GM18909 (cell line): Measurements from ENCODE around the gene SRCIN1.

Source experiments
- ATAC-seq: cut with Tn5 transposase; IDR thresholded peaks from one replicate; pipeline ENCODE4 v1.9.1; 2021; ENCODE audit warnings: mild to moderate bottlenecking; ENCODE audit not compliant: unreplicated experiment, poor library complexity

SRCIN1 gene

DNA sequence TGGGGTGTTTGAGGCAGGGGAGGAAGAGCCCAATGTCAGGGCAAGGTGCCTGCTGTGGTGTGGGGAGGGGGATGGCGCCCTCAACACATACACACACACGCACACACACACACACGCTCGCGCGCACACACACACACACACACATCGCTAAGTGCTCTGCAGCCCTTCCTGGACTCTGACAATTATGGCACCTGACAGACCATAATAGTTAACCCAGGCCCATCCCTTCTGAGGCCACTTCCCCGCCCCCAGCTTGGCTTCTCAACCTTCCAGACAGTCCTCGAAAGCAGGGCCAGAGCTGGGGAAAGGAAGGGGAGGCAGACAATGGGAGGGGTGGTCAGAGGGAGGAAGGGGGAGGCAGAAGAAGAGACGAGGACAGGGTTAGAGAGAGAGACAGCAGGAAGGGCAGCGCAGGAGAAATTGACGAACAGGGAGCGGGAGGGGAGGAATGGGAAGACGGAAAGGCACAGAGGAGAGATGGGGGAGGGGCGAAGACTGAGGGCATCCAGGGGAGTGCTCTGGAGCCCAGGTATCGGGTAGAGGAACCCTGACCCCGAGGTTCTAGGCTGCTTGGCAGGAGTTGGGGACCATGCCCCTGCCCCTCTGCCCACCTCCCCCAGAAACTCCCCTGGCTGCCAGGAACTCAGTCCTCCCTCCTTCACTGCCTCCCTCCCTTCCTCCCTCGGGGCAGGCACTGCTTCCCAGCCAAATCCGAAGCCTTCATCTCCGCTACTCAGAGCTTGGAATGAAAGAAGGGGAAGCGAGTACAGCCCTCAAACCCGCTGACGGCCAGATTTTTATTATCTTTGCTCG, 4.0 kb downstream of the SRCIN1 start:
- ATAC-seq: no peak

DNA sequence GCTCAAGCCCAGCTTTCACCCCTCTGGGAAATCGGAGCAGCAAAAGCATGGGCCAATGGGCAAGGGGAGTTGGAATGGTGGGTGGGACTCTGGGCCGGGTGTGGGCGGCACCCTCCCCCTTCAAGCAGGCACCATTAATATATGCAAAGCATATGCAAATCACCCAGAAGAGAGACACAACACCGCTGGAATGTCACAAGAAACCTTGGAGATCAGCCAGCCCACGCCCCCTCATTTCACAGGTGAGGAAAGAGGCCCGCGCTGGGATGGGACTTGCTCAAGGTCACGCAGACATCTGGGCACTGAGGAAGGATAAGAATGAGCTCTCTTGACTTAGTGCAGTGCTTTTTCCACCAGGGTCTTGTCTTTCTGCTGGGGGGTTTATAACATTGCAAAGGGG, 4.8 kb downstream of the SRCIN1 start:
- ATAC-seq: no peak

DNA sequence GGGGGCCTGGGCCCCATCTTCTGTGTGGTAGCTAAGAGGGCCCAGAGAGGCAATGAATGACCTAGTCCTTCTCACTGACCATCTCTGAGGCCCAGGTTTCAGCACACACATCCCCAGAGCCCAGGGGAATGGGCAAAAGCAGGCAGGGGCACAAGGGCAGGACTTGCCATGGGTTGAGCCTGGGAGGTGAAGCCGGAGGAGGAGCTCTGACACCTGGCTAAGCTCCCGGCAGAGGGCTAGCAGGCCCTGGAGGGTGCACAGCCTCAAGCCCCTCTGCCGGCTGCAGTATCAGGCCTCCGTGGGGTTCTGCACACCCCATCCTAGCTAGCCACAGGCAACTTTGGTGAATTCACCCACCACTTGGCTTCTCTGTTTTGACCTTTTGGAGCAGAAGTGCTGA, 5.3 kb downstream of the SRCIN1 start:
- no peak for ATAC-seq

DNA sequence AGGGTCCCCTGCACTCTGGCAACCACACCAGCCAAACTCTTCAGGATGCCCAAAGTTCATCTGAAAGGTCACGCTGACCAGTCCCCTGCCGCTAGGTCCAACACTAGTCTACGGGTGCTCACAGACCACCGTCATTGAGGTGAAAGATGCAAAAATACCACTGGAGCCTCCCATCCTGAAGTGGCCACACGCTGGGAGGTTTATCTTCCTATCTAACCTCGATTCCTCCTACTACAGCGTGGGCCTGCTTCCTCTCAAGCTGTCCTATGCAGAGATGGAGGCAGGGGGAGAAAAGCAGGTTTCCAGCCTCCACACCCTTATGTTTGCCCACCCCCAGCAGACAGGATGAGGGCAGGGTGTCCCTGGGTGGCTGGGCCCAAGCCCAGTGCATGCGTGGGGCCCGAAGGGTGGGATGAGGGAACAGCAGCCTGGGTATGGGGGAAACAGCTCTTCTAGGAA, 6.3 kb downstream of the SRCIN1 start:
- no peak for ATAC-seq

DNA sequence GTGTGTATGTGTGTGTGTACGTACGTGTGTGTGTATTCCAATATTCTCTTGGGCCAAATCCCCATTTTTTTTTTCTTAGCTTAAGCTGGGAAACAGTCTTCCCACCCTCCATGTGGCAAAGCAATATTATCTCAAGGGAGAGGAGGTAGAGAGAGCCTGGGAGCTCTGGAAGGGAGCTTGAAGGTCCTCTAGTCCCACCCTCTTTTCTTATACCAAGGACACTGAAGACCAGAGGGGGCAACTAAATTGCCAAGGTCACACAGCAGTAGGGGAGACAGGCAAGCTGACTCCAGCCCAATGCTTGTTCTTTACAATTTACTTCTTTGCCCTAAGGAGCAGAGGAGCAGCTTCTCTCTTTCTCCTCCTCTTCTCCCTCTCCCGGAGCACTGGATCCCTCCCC, 6.8 kb downstream of the SRCIN1 start:
- ATAC-seq: no peak

DNA sequence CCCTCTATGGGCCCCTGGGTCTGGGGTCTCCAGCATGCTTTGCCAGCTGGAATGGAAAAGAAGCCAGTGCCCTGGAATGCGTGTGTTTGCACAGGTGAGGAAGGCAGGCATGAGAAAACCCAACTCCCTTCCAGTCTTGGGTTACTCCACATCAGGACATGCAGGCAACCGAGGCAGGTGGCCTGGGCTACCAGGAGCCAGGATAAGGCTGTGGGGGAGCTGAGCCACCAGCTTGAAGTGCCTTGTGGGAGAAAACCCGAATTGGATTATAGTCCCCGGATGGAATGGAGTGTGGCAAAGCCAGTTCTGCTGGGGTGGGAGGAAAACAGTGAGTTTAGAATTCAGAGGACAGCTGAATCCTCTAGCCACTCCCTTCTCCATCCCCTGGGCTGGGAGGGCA, 7.2 kb downstream of the SRCIN1 start:
- no peak for ATAC-seq

DNA sequence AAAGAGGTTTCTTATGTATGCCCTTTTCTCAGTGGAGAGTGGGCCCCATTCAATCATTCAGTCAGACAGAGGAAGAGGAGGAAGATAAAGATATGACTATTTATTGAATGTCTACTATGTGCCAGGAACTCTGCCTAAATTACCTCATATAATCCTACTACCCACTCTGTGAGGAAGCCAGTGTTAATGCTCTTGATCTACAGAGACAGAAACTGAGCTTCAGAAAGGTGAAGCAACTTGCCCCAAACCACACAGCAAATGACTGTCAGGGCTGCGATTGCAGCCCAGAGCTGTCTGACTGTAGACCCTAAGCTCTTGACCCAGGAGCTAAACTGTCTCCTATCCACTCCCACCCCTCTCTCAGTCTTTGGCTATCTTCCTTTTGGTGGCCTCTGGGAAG, 8.4 kb downstream of the SRCIN1 start:
- no peak for ATAC-seq

DNA sequence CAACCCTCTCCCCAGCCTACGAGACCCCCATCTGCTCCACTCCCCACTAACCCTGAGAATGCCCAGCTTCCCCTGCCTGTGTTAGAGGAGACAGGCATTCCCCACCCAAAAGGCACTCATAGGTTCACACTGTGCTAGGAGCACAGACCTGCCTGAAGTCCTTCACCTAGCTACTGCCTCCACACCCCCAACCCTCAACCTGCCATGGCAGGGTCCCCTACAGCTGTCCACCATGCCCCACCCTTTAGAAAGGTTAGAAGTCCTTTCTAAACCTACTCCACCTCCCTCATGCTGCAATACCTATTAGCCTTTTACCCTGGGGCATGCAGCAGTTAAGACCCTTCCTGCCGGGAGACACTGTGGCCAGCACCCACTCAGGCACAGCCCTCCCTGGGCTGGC, 9.1 kb downstream of the SRCIN1 start:
- ATAC-seq: no peak

DNA sequence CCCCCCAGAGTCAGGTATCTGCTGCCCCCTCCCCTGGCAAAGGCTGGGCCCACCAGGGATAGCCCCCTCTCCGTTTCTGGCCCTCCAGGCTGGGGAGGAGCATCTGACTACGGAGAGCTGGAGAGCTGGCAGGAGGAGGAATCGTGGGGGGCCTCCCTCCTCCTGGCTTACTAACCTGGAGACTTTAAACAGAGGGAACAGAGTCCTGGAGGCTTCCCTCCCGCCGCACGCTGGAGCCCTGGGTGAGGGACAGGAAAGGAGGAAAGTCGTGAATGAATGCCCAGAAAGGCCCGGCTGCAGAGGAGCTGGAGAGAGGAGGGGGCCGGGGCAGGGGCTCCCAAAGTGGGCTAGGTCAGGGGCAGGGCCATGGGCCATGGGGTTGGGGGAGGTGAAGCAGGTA, 9.9 kb downstream of the SRCIN1 start:
- no peak for ATAC-seq

DNA sequence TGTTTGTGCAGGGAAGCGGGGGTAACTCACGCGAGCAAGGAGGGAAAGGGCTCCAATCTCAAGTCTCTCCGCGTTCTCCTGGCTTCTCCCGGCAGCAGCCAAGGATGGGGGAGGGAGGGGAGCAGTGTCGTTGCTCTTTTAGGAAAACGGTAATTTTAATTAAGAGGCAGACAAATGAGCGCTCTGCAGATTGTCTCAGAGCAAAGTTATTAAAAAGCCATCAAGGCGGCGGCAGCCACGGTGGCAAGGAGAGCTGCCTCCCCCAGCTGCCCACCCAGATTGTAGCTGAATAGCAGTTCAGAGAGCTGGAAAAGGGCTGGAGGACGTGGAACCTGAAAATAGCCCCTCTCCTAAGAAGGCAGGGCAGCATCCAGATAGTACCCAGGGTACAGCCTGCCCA, 11.6 kb downstream of the SRCIN1 start:
- ATAC-seq: no peak

DNA sequence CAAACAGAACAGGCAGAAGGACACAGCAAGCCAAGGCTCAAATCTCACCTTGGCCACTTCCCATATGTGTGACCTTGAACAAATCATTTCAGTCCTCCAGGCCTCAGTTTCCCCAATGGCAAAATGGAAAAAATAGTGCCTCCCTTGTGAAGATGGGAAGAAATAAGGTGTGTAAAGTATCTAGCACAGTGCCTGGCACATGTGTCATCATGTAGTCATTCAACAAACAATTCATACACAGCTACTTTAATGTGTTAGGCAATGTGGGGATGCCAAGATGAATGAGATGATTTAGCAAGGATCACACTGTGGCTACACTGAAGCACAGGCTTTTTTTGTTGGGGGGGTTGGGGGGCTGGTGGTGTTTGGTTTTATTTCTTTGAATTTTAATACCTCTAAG, 13.3 kb downstream of the SRCIN1 start:
- no peak for ATAC-seq

DNA sequence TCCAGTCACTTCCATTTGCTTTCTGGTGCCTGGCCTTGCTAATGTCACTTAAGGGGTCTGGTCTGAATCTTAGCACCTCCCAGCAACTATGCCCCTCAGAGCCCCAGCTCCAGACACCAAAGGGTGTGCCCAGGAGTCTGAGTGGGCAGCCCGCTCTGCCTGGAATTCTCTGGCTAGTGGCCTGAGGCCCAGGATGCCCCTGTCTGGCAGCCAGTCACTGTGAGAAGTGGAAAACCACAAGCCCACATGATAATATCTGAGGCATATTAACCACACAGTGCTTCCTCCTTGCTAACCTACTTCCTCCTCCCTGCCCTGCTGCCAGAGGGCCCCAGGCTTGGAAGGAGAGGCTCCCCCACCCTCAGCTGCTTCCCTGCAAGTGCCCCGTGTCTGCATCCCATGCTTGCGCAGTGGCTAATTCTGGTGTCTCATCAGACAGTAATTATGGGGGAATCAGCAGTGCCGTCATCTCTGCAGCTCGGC, 14.0 kb downstream of the SRCIN1 start:
- no peak for ATAC-seq

DNA sequence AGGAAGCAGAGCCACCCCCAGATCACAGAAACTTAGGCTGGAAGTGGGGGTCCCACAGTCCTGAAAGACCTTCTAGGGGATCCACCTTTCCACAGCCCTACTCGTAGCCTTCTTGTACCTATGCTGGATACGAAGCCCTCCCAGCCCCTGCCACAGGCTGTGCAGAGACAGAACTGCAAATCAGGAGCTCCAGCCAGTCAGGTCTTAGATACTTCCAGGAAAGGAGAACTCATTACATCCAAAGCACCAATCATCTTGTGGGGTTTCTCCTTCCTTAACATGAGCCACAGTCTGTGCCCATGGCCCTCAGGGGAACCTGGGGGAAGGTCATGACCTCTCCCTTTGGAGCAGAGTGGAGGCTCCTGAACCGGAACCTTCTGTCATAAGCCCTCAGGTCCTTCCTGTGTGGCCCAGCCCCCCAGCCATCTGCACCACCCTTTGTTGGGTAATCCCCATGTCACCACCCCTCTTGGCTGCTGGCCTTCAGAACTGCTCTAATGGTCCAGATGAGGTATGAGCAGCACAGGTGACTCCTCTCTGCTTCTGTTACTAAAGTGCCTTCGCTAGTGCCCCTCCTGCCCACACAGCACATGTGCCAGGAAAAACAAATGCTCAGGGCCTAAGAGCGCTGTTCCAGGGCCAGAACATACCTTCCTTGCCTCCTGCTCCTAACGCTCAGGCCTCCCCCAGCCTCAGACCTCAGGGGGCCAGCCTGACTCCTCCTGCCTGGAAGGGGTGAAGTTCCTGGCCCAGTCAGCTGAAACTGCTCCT, 14.6 kb downstream of the SRCIN1 start:
- no peak for ATAC-seq

DNA sequence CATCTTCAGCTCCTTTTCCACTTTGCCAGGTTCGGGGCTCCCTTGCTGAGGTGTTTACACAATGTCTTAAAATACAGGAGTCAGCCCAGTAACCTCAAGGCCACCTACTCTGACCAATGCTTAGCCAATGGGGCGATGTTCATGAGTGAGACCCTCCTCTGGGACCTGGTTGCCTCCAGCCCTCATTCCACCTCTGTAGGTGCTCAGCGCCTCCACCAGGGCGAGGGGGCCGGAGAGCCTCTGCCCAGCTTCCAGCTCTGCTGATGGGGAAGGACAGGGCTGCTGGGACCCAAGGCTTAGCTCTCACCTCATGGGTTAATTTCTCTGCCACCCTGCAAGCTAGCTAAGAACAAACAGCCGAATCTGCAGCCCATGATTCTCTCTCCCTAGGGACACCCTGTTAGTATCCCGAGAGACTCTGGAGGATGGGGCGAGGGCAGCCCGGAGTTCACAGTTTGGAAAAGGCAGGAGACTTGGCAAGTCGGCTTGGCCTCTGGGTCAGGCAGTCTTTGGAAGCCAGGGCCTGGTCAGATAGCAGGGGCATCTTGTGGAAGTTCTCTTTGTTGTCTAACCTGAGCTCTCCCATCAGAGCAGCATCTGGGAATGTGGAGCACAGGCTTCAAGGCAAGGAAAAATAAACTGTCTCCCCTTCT, 16.2 kb downstream of the SRCIN1 start:
- no peak for ATAC-seq

DNA sequence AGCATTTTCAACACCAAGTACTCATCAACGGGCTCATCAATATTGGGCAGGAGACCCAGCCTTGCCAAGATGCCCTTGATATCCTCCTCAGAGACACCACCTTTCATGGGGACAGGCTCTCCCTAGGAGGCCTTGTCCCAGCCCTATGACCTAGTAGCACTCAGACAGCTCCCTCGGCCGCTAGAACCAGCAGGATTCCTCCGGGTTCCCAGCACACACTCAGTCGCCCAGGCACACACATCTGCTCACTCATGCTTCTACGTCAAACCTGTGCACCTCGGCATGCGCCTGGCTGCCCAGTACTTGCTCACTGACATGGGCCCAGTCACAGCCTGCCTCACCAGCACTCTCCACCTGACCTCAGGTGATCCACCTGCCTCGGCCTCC, 17.0 kb downstream of the SRCIN1 start:
- no peak for ATAC-seq

DNA sequence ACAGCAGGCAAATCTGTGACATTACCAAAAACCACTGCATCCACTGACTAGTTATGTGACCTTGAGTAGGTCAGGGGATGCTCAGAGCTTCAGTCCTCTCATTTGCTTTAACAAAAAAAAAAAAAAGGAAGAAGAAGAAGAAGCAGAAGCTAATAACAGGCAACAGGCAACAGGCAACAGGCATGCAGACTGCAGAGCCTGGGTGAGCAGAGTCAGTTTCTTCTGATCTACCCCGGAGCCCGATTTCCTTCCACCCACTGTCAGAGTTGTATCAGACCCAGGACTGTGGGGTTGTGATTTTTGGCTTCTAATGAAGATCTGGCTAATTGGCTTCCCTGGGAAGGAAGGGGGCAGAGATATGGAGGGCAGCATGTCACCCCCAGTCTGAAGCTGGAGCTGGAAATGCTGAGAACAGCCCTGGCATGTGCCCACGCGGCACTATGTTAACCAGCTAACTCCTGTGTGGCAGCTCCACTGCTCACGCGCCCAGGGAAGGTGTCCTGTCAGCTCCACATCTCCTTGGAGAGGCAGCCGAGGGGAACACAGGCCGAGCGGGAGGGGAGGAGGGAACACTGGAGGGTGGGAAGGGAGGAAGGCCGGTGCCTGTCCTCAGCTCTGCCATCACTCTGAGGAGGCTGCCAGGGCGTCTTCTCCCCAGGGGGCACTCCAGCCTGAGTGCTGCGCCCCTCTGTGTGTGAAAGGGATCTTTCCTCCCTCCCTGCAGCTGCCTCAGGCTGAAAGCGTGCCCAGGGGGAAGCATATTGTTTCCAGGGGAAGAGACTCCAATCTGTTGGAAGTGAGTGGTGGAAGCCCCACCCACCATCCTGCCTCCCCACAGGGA, 17.6 kb downstream of the SRCIN1 start:
- ATAC-seq: no peak

DNA sequence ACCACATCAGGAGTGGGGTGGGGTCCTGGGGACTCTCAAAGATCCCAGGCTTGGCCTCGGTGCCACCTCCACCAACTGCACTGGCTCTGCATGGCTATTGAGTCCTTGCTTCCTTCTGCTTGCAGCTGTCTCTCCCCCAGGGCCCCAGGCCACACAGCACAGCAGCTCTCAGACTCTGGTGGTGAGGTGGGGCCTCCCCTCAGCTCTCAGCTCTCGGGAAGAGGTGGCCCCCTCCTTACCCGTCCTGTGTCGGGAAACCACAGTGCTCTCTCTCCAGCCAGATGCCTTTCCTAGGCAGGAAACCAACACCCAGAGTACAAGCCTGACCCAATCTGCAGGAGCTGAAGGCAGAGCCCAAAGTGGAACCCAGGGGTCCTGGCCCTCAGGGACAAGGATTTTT, 18.5 kb downstream of the SRCIN1 start:
- ATAC-seq: no peak

DNA sequence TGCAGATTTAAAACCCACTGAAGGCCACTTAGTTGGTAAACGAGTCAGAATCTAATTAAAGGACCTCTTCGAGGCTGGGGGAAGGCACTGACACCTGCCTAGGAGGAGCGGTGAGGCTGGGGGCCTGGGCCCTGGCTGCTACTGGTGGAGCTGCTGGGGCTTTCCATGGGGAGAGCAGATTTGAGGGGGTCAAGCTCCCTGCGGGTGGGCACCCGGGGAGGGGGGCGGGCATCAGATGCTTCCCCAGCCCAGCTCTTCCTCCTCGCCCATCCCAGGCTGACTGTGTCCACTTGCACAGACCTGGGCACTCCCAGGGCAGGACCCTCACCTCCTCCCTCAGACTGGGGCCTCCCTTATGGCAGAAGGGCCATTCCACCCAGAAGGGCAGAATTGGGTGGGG, 19.0 kb downstream of the SRCIN1 start:
- no peak for ATAC-seq

DNA sequence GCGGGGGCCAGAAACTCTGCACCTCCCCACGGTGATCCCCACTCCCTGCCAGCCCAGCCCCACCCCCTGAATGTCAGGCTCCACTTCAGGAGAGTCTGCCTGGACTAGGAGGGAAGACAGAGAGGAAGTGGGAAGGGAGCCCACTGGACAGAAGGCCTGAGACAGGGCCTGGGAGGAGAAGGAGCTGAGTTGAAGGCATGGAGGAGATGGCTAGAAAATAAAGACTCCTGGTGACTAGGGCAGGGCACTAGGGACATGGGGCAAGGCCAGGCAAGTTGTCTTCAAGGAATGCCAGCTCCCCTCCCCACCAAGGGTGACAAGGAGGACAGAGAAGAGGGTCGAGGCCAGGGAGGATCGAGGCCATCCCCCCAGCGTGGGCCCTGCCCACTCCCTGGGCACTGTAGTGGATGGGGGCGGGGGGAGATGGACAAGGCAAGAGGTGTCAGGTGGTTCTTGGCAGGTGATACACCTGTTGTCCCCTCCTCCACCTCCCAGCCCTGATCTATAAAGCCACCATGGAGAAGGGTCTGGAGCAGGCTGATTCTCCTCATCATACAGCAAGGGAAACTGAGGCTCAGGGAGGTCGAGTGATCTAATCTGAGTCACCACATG, 19.7 kb downstream of the SRCIN1 start:
- no peak for ATAC-seq
